Measurements from ENCODE around the gene RTP1.

RTP1 gene

DNA sequence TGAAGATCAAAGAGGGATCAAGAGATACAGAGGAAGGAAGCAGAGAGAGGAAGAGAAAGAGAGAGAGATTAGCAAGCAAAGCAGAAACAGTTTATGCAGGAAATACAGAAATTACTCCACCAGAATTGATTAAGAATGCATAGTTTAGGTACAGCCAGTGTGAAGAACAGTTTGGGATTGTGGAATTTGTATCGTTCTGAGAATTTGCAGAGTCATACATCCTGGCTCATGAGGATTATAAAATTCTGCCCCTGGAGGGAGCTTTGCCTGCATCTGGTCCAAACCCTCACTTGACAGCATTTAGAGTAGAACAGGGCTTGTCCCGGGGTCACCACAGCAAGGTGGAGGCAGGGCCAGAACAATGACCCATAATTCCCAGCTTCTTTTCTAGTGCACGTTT lies 50.1 kb downstream of the RTP1 start:
- no peak for DNase-seq (ENCODE audit: low read depth)
- H3K4me3 ChIP-seq (ENCODE audit: low read depth, low read length), result no peak overlapping the region
- TF ChIP-seq, protein P1, sequence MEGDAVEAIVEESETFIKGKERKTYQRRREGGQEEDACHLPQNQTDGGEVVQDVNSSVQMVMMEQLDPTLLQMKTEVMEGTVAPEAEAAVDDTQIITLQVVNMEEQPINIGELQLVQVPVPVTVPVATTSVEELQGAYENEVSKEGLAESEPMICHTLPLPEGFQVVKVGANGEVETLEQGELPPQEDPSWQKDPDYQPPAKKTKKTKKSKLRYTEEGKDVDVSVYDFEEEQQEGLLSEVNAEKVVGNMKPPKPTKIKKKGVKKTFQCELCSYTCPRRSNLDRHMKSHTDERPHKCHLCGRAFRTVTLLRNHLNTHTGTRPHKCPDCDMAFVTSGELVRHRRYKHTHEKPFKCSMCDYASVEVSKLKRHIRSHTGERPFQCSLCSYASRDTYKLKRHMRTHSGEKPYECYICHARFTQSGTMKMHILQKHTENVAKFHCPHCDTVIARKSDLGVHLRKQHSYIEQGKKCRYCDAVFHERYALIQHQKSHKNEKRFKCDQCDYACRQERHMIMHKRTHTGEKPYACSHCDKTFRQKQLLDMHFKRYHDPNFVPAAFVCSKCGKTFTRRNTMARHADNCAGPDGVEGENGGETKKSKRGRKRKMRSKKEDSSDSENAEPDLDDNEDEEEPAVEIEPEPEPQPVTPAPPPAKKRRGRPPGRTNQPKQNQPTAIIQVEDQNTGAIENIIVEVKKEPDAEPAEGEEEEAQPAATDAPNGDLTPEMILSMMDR (IDR thresholded peaks at IDR 0.05; ENCODE audit: insufficient read depth, low read depth, low read length, missing control alignments), result no peak

All from GM12865 (cell line).